ENCODE results near the gene VSIR. TPM values are rescaled to one million over a fixed set of nuclear protein-coding genes. Genes with fewer than 3 reads are reported as not detected.

The VSIR gene
- total RNA-seq, 1 experiment from 2014 or later = 3.6 TPM

GRCh38 chr10:71701496-71702132, 71.7 kb downstream of the VSIR start:
- no peaks in the 10 kb centered on the region for H3K4me1 Mint-ChIP-seq (ENCODE audit: insufficient read depth, unreplicated experiment)
- H3K36me3 Mint-ChIP-seq (ENCODE audit: insufficient read depth, unreplicated experiment) = no peaks in the 10 kb centered on the region
- CTCF ChIA-PET = interaction anchor here (0.5 kb wide), 1 partner anchor 384 kb away, joined by 3 read pairs; no protein-coding TSS in a partner anchor
- H3K9me3 Mint-ChIP-seq (ENCODE audit: unreplicated experiment) = no peaks in the 10 kb centered on the region
- no peaks in the 10 kb centered on the region for H3K27me3 Mint-ChIP-seq (ENCODE audit: insufficient read depth, unreplicated experiment)
- no peak for DNase-seq (ENCODE audit: unreplicated experiment)
- no peak for TF ChIP-seq CTCF (IDR thresholded peaks at IDR 0.05; ENCODE audit: unreplicated experiment)
- no peak overlapping the region for H3K27ac Mint-ChIP-seq (ENCODE audit: low read depth, unreplicated experiment)
- intact Hi-C loops (cut with micrococcal nuclease) = no loop called here
- POLR2A ChIA-PET = no interaction called here
- H3K4me3 Mint-ChIP-seq (ENCODE audit: unreplicated experiment) = no peak overlapping the region
- no TSS peak for BruUV-seq (replicated peaks)

GRCh38 chr10:71700731-71701368, 72.5 kb downstream of the VSIR start:
- POLR2A ChIA-PET = no interaction called here
- CTCF ChIA-PET = interaction anchor here (0.5 to 1.1 kb wide), 3 partner anchors 66 to 383 kb away, joined by 3 read pairs; no protein-coding TSS in a partner anchor

GRCh38 chr10:71698737-71699136, 74.6 kb downstream of the VSIR start:
- DNase-seq (ENCODE audit: unreplicated experiment) = no peak
- Mint-ChIP-seq H3K27ac (ENCODE audit: low read depth, unreplicated experiment) (no peak overlapping the region), H3K4me3 (ENCODE audit: unreplicated experiment) (no peak overlapping the region), H3K4me1 (ENCODE audit: insufficient read depth, unreplicated experiment) (no peaks in the 10 kb centered on the region), H3K9me3 (ENCODE audit: unreplicated experiment) (no peaks in the 10 kb centered on the region), H3K36me3 (ENCODE audit: insufficient read depth, unreplicated experiment) (no peaks in the 10 kb centered on the region), H3K27me3 (ENCODE audit: insufficient read depth, unreplicated experiment) (no peaks in the 10 kb centered on the region)
- TF ChIP-seq CTCF (IDR thresholded peaks at IDR 0.05; ENCODE audit: unreplicated experiment) = no peak
- intact Hi-C loops (cut with micrococcal nuclease) = loop anchor here (5.0 kb wide), 3 partner anchors 199 to 386 kb away; no protein-coding TSS in a partner anchor
- ChIA-PET CTCF (interaction anchor here (0.7 to 5.8 kb wide), 9 partner anchors 8 to 1650 kb away, joined by 3 to 57 read pairs (median 5); no protein-coding TSS in a partner anchor), POLR2A (interaction anchor here (0.7 to 1.1 kb wide), 2 partner anchors 198 to 383 kb away, joined by 4 read pairs; no protein-coding TSS in a partner anchor)
- no TSS peak for BruUV-seq (replicated peaks)

More at GRCh38 chr10:71700731-71701368, 72.5 kb downstream of the VSIR start:
- Mint-ChIP-seq H3K4me3 (ENCODE audit: unreplicated experiment) (no peak overlapping the region), H3K36me3 (ENCODE audit: insufficient read depth, unreplicated experiment) (no peaks in the 10 kb centered on the region), H3K4me1 (ENCODE audit: insufficient read depth, unreplicated experiment) (no peaks in the 10 kb centered on the region), H3K9me3 (ENCODE audit: unreplicated experiment) (no peaks in the 10 kb centered on the region), H3K27me3 (ENCODE audit: insufficient read depth, unreplicated experiment) (no peaks in the 10 kb centered on the region), H3K27ac (ENCODE audit: low read depth, unreplicated experiment) (no peak overlapping the region)
- BruUV-seq (replicated peaks) = no TSS peak
- TF ChIP-seq CTCF (IDR thresholded peaks at IDR 0.05; ENCODE audit: unreplicated experiment) = no peak
- intact Hi-C loops (cut with micrococcal nuclease) = no loop called here
- no peak for DNase-seq (ENCODE audit: unreplicated experiment)

GRCh38 chr10:71697938-71698709, 75.2 kb downstream of the VSIR start:
- no TSS peak for BruUV-seq (replicated peaks)
- POLR2A ChIA-PET = interaction anchor here (0.7 to 1.1 kb wide), 3 partner anchors 198 to 739 kb away, joined by 3 to 4 read pairs (median 4); no protein-coding TSS in a partner anchor
- Mint-ChIP-seq H3K27ac (ENCODE audit: low read depth, unreplicated experiment) (no peak overlapping the region), H3K9me3 (ENCODE audit: unreplicated experiment) (no peaks in the 10 kb centered on the region), H3K4me3 (ENCODE audit: unreplicated experiment) (no peak overlapping the region), H3K36me3 (ENCODE audit: insufficient read depth, unreplicated experiment) (no peaks in the 10 kb centered on the region), H3K27me3 (ENCODE audit: insufficient read depth, unreplicated experiment) (no peaks in the 10 kb centered on the region), H3K4me1 (ENCODE audit: insufficient read depth, unreplicated experiment) (no peaks in the 10 kb centered on the region)
- TF ChIP-seq CTCF (IDR thresholded peaks at IDR 0.05; ENCODE audit: unreplicated experiment) = no peak
- CTCF ChIA-PET = interaction anchor here (0.6 to 5.8 kb wide), 12 partner anchors 9 to 386 kb away, joined by 3 to 57 read pairs (median 4); partner anchors contain the start of gene SLC29A3
- no peak for DNase-seq (ENCODE audit: unreplicated experiment)
- intact Hi-C loops (cut with micrococcal nuclease) = loop anchor here (5.0 kb wide), 3 partner anchors 199 to 386 kb away; no protein-coding TSS in a partner anchor

Data from MCF 10A (cell line).